ENCODE results near the gene HTT. TPM values are rescaled to one million over a fixed set of nuclear protein-coding genes. Genes with fewer than 3 reads are reported as not detected.

The HTT gene
- total and polyA plus RNA-seq, 2 of the 13 experiments (the other 11 are each of a cell fraction or from before 2014, with no cell fraction given): 17.5 to 19.5 TPM

- in situ Hi-C loops (cut with HindIII; ENCODE audit: extremely low pct_ligation_motif_present, low pct_unique_long_range_greater_than_20kb) (no loop called here), intact Hi-C loops (cut with micrococcal nuclease; ENCODE audit: unreplicated experiment) (no loop called here)
- ChIA-PET POLR2A (no interaction called here), CTCF (ENCODE audit: low intra/inter-chr PET ratio, low total read pairs) (no interaction called here)
- FAIRE-seq: no peak
- Histone ChIP-seq H3K9me3 (ENCODE audit: low read length) (no peaks in the 10 kb centered on the region), H4K20me1 (ENCODE audit: insufficient read depth, low read length) (no peaks in the 10 kb centered on the region), H3K27ac (ENCODE audit: extremely low read length, insufficient read depth, low read length) (no peak overlapping the region), H3K36me3 (replicated peaks in 1 of 2; ENCODE audit: control insufficient read depth in 1 of 2, insufficient read depth in 2 of 2, low read length in 2 of 2) (peaks cover 21 to 64% of the 10 kb centered on the region in 2 experiments; a peak in 4 of 5 replicates), H3K79me2 (ENCODE audit: insufficient read depth, low read length) (no peaks in the 10 kb centered on the region), H2AFZ (ENCODE audit: low read length) (no peak overlapping the region), H3K4me3 (replicated peaks in 1 of 3; ENCODE audit: insufficient read depth in 1 of 3, low read depth in 2 of 3, low read length in 3 of 3) (no peak overlapping the region), H3K27me3 (ENCODE audit: control insufficient read depth in 1 of 2, insufficient read depth in 2 of 2, low read length in 2 of 2) (no peaks in the 10 kb centered on the region), H3K4me1 (ENCODE audit: insufficient read depth, low read length) (no peaks in the 10 kb centered on the region), H3K4me2 (ENCODE audit: low read depth, low read length) (no peak overlapping the region), H3K9ac (ENCODE audit: insufficient read depth, low read depth, low read length) (no peak overlapping the region)
- no peak for ATAC-seq
- WGBS (ENCODE audit: low lambda C conversion rate): 96% methylated on average over 3 of the region's 3 CpGs
- TF ChIP-seq PPARG (CRISPR knock-in tag; conservative IDR thresholded peaks at IDR 0.05): no peak
- no peak for TF ChIP-seq ZNF580 (CRISPR knock-in tag; IDR thresholded peaks at IDR 0.05; ENCODE audit: borderline replicate concordance, low read depth)
- no peak for TF ChIP-seq ZNF724P (CRISPR knock-in tag; IDR thresholded peaks at IDR 0.05; ENCODE audit: borderline replicate concordance)
- no peak for TF ChIP-seq XRCC5 (optimal IDR thresholded peaks at IDR 0.05; ENCODE audit: low read length)
- TF ChIP-seq HHEX (CRISPR knock-in tag; IDR thresholded peaks at IDR 0.05): no peak
- no peak for TF ChIP-seq SETDB1 (CRISPR knock-in tag; IDR thresholded peaks at IDR 0.05; ENCODE audit: borderline replicate concordance)
- TF ChIP-seq DNMT1 (CRISPR knock-in tag; IDR thresholded peaks at IDR 0.05): no peak
- TF ChIP-seq ATF3 (CRISPR knock-in tag; IDR thresholded peaks at IDR 0.05): no peak
- DNase-seq (ENCODE audit: low spot score): no peak
- no TSS peak for BruUV-seq (replicated peaks)
Measured at GRCh38 chr4:3123181-3123671, 48.7 kb downstream of the HTT start.

GRCh38 chr4:3124070-3124767, 49.7 kb downstream of the HTT start:
- Histone ChIP-seq H3K27me3 (ENCODE audit: control insufficient read depth in 1 of 2, insufficient read depth in 2 of 2, low read length in 2 of 2) (no peaks in the 10 kb centered on the region), H3K9me3 (ENCODE audit: low read length) (no peaks in the 10 kb centered on the region), H3K4me1 (ENCODE audit: insufficient read depth, low read length) (no peaks in the 10 kb centered on the region), H3K36me3 (replicated peaks in 1 of 2; ENCODE audit: control insufficient read depth in 1 of 2, insufficient read depth in 2 of 2, low read length in 2 of 2) (peaks cover 24 to 65% of the 10 kb centered on the region in 2 experiments; a peak in 4 of 5 replicates), H2AFZ (ENCODE audit: low read length) (no peak overlapping the region), H4K20me1 (ENCODE audit: insufficient read depth, low read length) (no peaks in the 10 kb centered on the region), H3K79me2 (ENCODE audit: insufficient read depth, low read length) (no peaks in the 10 kb centered on the region), H3K9ac (ENCODE audit: insufficient read depth, low read depth, low read length) (no peak overlapping the region), H3K4me2 (ENCODE audit: low read depth, low read length) (no peak overlapping the region), H3K4me3 (replicated peaks in 1 of 3; ENCODE audit: insufficient read depth in 1 of 3, low read depth in 2 of 3, low read length in 3 of 3) (no peak overlapping the region), H3K27ac (ENCODE audit: extremely low read length, insufficient read depth, low read length) (no peak overlapping the region)
- no TSS peak for BruUV-seq (replicated peaks)
- FAIRE-seq (no peak), ATAC-seq (no peak), DNase-seq (ENCODE audit: low spot score) (no peak)
- 96% methylated on average over 7 of the region's 7 CpGs for WGBS (ENCODE audit: low lambda C conversion rate)
- intact Hi-C loops (cut with micrococcal nuclease; ENCODE audit: unreplicated experiment): no loop called here
- ChIA-PET CTCF (ENCODE audit: low intra/inter-chr PET ratio, low total read pairs) (no interaction called here), POLR2A (no interaction called here)
- in situ Hi-C loops (cut with HindIII; ENCODE audit: extremely low pct_ligation_motif_present, low pct_unique_long_range_greater_than_20kb): no loop called here
- TF ChIP-seq FOXP1 (IDR thresholded peaks at IDR 0.05): no peak
- TF ChIP-seq FOXP1 (CRISPR knock-in tag; IDR thresholded peaks at IDR 0.05): no peak
- no peak for TF ChIP-seq GLMP (CRISPR knock-in tag; IDR thresholded peaks at IDR 0.05; ENCODE audit: borderline replicate concordance)
- no peak for TF ChIP-seq ZNF275 (CRISPR knock-in tag; IDR thresholded peaks at IDR 0.05; ENCODE audit: borderline replicate concordance)
- TF ChIP-seq FOXP4 (CRISPR knock-in tag; IDR thresholded peaks at IDR 0.05): no peak
- no peak for TF ChIP-seq CBX1 (IDR thresholded peaks at IDR 0.05; ENCODE audit: low read depth)

All from HepG2 (cell line).